GM12872 (cell line): ENCODE measurements around the gene CSN3.
"Not testable (repeated sequence)": the region's sequence is repeated elsewhere in the genome, so short reads cannot be mapped to it uniquely, and the experiment has no call there.

Experiments used
- CTCF ChIP-seq: IDR thresholded peaks from 3 replicates; pipeline ENCODE4 v1.5.1; 2011; ENCODE audit warnings: low read depth, mild to moderate bottlenecking, low read length, moderate library complexity; ENCODE audit not compliant: insufficient read depth

Gene CSN3

GRCh38 chr4:70242297-70242696, at the start of gene CSN3:
Gene CSN3, plus strand, starts transcription at chr4:70242597. Its CDS starts 2,223 bp downstream, at chr4:70244820.
- TF ChIP-seq CTCF = not testable (repeated sequence)

DNA sequence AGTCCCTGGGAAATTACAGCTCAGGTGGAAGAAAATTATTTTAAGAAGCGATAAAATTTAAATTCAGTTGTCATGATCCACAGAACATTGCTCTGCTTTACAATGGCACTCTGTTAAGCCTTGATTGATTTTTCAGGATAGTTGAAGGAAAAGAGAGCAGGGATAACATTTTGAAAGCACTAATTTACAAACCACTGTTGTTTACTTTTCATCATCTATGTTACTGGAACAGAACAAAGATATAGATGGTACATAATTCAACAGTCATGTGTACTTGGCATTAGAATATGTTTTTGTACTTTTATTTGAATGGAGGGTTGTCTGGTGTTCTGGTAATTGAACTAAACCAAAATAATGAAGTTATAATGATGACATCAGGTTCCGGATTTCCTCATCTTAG, 49.5 kb upstream of the CSN3 start:
- TF ChIP-seq CTCF = no peak

GRCh38 chr4:70195425-70195824, 47.0 kb upstream of the CSN3 start, which contains the start of gene ODAM:
Gene ODAM, plus strand, starts transcription at chr4:70195725. Its CDS starts 819 bp downstream, at chr4:70196544.
- TF ChIP-seq CTCF = no peak

- TF ChIP-seq CTCF = no peak
Observed at GRCh38 chr4:70196857-70197256, 45.5 kb upstream of the CSN3 start.

DNA sequence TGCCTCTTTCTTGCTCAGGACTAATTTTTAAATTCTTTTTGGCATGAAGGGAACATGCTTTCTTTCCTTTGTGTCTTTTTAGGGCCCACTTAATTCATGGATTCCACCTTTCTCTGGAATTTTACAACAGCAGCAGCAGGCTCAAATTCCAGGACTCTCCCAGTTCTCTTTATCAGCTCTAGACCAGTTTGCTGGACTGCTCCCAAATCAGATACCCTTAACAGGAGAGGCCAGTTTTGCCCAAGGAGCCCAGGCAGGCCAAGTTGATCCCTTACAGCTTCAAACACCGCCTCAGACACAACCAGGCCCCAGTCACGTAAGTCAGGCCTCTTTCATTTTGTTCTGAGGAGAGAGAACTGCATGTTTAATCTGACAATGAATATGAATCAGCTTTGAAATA, 44.6 kb upstream of the CSN3 start:
- TF ChIP-seq CTCF = no peak

GRCh38 chr4:70203601-70204000, 38.8 kb upstream of the CSN3 start:
- TF ChIP-seq CTCF = no peak

DNA sequence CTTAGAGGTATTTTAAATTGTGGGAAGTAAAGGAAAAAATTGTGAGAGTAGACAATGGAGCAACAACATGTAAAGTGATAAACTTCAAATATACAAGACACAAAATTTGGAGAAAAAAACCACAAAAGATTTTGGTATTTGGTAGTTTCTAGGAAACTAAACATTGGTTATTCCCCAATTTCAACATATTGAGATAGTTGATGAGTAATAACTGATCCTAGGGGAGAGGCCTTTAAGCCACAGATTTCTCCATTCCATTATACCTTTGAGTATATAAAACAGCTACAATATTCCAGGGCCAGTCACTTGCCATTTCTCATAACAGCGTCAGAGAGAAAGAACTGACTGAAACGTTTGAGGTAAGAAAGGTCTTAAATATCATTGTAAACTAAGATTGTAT, 16.6 kb upstream of the CSN3 start, which contains the start of gene FDCSP:
Gene FDCSP, plus strand, starts transcription at position 301 of the 400 bp plus-strand sequence. CDS start 5,071 bp downstream, outside the sequence.
- TF ChIP-seq CTCF = no peak
